Liver (tissue), 9 donors: ENCODE data around the gene GFRA1. TPM values are rescaled to one million over a fixed set of nuclear protein-coding genes. Genes with fewer than 3 reads are reported as not detected.

ENCODE experiments used
- DNase-seq: peaks from one replicate; pipeline ENCODE4 v3.0.0-alpha.2; 2017; ENCODE audit warnings: low spot score
- H3K27ac ChIP-seq, 2 donors: one replicate each; pipeline ENCODE4 v1.7.0; 2013; ENCODE audit warnings: inconsistent platforms in 2 of 2, low read length in 2 of 2, control low read depth in 1 of 2, low read depth in 1 of 2, mild to moderate bottlenecking in 1 of 2
- H3K27me3 ChIP-seq, 4 donors: one replicate each; pipeline versions ENCODE4 v1.6.1 to v1.7.0; 2013; ENCODE audit warnings: low read length in 3 of 4, inconsistent platforms in 1 of 4, mild to moderate bottlenecking in 1 of 4, moderate library complexity in 1 of 4; ENCODE audit not compliant: control insufficient read depth in 4 of 4, insufficient read depth in 4 of 4
- H3K36me3 ChIP-seq, 4 donors: one replicate each; pipeline versions ENCODE4 v1.6.1 to v1.7.0; 2013; ENCODE audit warnings: low read length in 3 of 4, mild to moderate bottlenecking in 3 of 4, low read depth in 1 of 4, moderate library complexity in 1 of 4; ENCODE audit not compliant: control insufficient read depth in 4 of 4, insufficient read depth in 3 of 4
- H3K4me1 ChIP-seq, 4 donors: one replicate each; pipeline versions ENCODE4 v1.6.1 to v1.7.0; 2013; ENCODE audit warnings: low read length in 3 of 4, mild to moderate bottlenecking in 3 of 4, moderate library complexity in 1 of 4; ENCODE audit not compliant: control insufficient read depth in 4 of 4, insufficient read depth in 4 of 4
- H3K4me3 ChIP-seq, 3 donors: one replicate each; pipeline versions ENCODE4 v1.6.1 to v1.7.0; 2013; ENCODE audit warnings: low read length in 3 of 3, control low read depth in 1 of 3, low read depth in 1 of 3, mild to moderate bottlenecking in 1 of 3
- H3K9ac ChIP-seq, 2 donors: one replicate each; pipeline ENCODE4 v1.7.0; 2013; ENCODE audit warnings: low read length in 2 of 2, mild to moderate bottlenecking in 2 of 2, moderate library complexity in 2 of 2, control low read depth in 1 of 2, low read depth in 1 of 2
- H3K9me3 ChIP-seq, 4 donors: one replicate each; pipeline versions ENCODE4 v1.6.1 to v1.7.0; 2013; ENCODE audit warnings: low read length in 3 of 4; ENCODE audit not compliant: control insufficient read depth in 4 of 4
- ATF3 ChIP-seq: IDR thresholded peaks from 2 replicates; pipeline ENCODE4 v1.6.1; 2016; ENCODE audit warnings: antibody characterized with exemption
- CTCF ChIP-seq: fragments of 150-350 bp; IDR thresholded peaks from 2 replicates; pipeline ENCODE4 v1.5.1; 2017; ENCODE audit warnings: improper control_type of control experiment, low read depth, low read length; ENCODE audit not compliant: missing input control
- EGR1 ChIP-seq, 2 donors: IDR thresholded peaks; 2 replicates each; pipeline ENCODE4 v1.6.1; 2016 to 2018; ENCODE audit warnings: antibody characterized with exemption in 2 of 2, low read depth in 2 of 2
- FOXA1 ChIP-seq: IDR thresholded peaks from 2 replicates; pipeline ENCODE4 v1.6.1; 2016; ENCODE audit warnings: antibody characterized with exemption
- FOXA2 ChIP-seq: IDR thresholded peaks from 2 replicates; pipeline ENCODE4 v1.6.1; 2016; ENCODE audit warnings: antibody characterized with exemption
- GABPA ChIP-seq, 2 donors: IDR thresholded peaks in 1 of 2; conservative IDR thresholded peaks in 1 of 2; 2 replicates each; pipeline ENCODE4 v1.6.1; 2016; ENCODE audit warnings: antibody characterized with exemption in 2 of 2, mild to moderate bottlenecking in 1 of 2, moderate library complexity in 1 of 2
- HNF4A ChIP-seq, 2 donors: conservative IDR thresholded peaks; 2 replicates each; pipeline ENCODE4 v1.6.1; 2016; ENCODE audit warnings: antibody characterized with exemption in 2 of 2, mild to moderate bottlenecking in 2 of 2
- HNF4G ChIP-seq: IDR thresholded peaks from 2 replicates; pipeline ENCODE4 v1.6.1; 2016; ENCODE audit warnings: antibody characterized with exemption
- JUND ChIP-seq, 2 donors: IDR thresholded peaks; 2 replicates each; pipeline ENCODE4 v1.6.1; 2016; ENCODE audit warnings: antibody characterized with exemption in 2 of 2
- NR2F2 ChIP-seq: IDR thresholded peaks from 2 replicates; pipeline ENCODE4 v1.6.1; 2016; ENCODE audit warnings: antibody characterized with exemption
- RAD21 ChIP-seq, 2 donors: IDR thresholded peaks; 2 replicates each; pipeline ENCODE4 v1.6.1; 2016; ENCODE audit warnings: antibody characterized with exemption in 2 of 2, mild to moderate bottlenecking in 2 of 2
- RXRA ChIP-seq, 2 donors: IDR thresholded peaks; 2 replicates each; pipeline ENCODE4 v1.6.1; 2017 to 2018; ENCODE audit warnings: antibody characterized with exemption in 2 of 2, mild to moderate bottlenecking in 1 of 2
- SP1 ChIP-seq: IDR thresholded peaks from 2 replicates; pipeline ENCODE4 v1.6.1; 2018; ENCODE audit warnings: antibody characterized with exemption, mild to moderate bottlenecking
- YY1 ChIP-seq: IDR thresholded peaks from 2 replicates; pipeline ENCODE4 v1.6.1; 2016; ENCODE audit warnings: antibody characterized with exemption, mild to moderate bottlenecking
- WGBS: extraction: QIAGEN DNeasy Blood & Tissue Kit; methylation state at CpG from one replicate; pipeline ENCODE4 v1.1.7; 2013; 5-methylcytosine and 5-hydroxymethylcytosine counted together
- polyA plus RNA-seq, 2 donors: library from polyadenylated mRNA; stranded (reverse) in 1 of 2; unstranded in 1 of 2; fragments of 200-250 nt in 1 of 2; fragments of >200 nt in 1 of 2; fragmentation: Nextera tagmentation in 1 of 2; extraction: Ambion mirVana in 1 of 2; gene quantifications; one replicate each; pipeline versions ENCODE4 v1.2.1 to v1.2.3, GENCODE V29; 2013 to 2015
- total RNA-seq, 2 donors: library from RNA; depleted of rRNA; stranded (reverse); fragments of >200 nt; gene quantifications; one replicate each; pipeline ENCODE4 v1.2.3, GENCODE V29; 2014
- TF ChIP-seq, protein P1 (sequence below): IDR thresholded peaks from 2 replicates; pipeline ENCODE4 v1.6.1; 2016; ENCODE audit warnings: antibody characterized with exemption
- TF ChIP-seq, protein P2 (sequence below): IDR thresholded peaks from 2 replicates; pipeline ENCODE4 v1.6.1; 2016; ENCODE audit warnings: antibody characterized with exemption
- TF ChIP-seq, protein P3 (sequence below): IDR thresholded peaks from 2 replicates; pipeline ENCODE4 v1.6.1; 2016; ENCODE audit warnings: antibody characterized with exemption, mild to moderate bottlenecking
- donor health status: healthy.
- donor health status: healthy.
- donor health status: healthy.
- donor health status: healthy.
- donor health status: healthy.

The GFRA1 gene
- total and polyA plus RNA-seq, 4 donors = 14.2 to 53.6 (median 17.8) TPM

GRCh38 chr10:116194061-116194460 is 78.9 kb downstream of the GFRA1 start (continued):
- TF ChIP-seq CTCF (no peak), GABPA (IDR thresholded peaks at IDR 0.05 in 1 of 2, conservative IDR thresholded peaks at IDR 0.05 in 1 of 2) (no peak), HNF4G (peak; percentile 5), FOXA1 (no peak)

DNA sequence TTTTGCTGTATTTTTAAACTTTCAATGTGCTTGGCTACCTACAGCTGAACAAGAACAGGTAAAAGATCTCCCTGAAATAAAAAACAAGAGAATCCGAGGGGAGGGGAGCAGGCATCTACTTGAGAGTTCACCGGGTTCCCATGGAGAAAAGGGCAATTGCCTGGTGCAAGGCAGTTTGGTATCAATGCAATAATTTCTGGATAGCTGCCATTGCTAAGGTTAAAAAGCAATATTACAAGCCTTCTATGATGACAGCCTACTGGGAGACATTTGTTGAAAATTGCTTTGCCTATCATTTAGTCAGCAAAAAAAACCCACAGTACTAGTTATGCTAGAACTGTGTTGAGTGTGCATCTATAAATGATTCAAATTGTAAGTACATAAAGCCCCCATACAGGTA is 82.1 kb downstream of the GFRA1 start:
- 33% methylated on average over 2 of the region's 2 CpGs for WGBS
- H3K27ac ChIP-seq = peak overlapping the region; percentile 5 to 51
- no peak overlapping the region for H3K4me3 ChIP-seq
- no peak overlapping the region for H3K9ac ChIP-seq
- no peak for DNase-seq
- no peaks in the 10 kb centered on the region for H3K36me3 ChIP-seq
- H3K4me1 ChIP-seq = peaks cover 2 to 39% (median 29%) of the 10 kb centered on the region in 4 donors
- no peak for TF ChIP-seq EGR1 (IDR thresholded peaks at IDR 0.05; ENCODE audit: low read depth in 2 of 2)
- TF ChIP-seq JUND (IDR thresholded peaks at IDR 0.05) = peak; percentile 53 to 54
- peak; percentile 63 for TF ChIP-seq YY1
- no peak for TF ChIP-seq HNF4G
- TF ChIP-seq NR2F2 = no peak
- TF ChIP-seq, protein P1, sequence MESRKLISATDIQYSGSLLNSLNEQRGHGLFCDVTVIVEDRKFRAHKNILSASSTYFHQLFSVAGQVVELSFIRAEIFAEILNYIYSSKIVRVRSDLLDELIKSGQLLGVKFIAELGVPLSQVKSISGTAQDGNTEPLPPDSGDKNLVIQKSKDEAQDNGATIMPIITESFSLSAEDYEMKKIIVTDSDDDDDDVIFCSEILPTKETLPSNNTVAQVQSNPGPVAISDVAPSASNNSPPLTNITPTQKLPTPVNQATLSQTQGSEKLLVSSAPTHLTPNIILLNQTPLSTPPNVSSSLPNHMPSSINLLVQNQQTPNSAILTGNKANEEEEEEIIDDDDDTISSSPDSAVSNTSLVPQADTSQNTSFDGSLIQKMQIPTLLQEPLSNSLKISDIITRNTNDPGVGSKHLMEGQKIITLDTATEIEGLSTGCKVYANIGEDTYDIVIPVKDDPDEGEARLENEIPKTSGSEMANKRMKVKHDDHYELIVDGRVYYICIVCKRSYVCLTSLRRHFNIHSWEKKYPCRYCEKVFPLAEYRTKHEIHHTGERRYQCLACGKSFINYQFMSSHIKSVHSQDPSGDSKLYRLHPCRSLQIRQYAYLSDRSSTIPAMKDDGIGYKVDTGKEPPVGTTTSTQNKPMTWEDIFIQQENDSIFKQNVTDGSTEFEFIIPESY = peak; percentile 36
- peak; percentile 76 to 85 for TF ChIP-seq RXRA (IDR thresholded peaks at IDR 0.05)
- TF ChIP-seq, protein P2, sequence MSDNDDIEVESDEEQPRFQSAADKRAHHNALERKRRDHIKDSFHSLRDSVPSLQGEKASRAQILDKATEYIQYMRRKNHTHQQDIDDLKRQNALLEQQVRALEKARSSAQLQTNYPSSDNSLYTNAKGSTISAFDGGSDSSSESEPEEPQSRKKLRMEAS = no peak
- TF ChIP-seq, protein P3, sequence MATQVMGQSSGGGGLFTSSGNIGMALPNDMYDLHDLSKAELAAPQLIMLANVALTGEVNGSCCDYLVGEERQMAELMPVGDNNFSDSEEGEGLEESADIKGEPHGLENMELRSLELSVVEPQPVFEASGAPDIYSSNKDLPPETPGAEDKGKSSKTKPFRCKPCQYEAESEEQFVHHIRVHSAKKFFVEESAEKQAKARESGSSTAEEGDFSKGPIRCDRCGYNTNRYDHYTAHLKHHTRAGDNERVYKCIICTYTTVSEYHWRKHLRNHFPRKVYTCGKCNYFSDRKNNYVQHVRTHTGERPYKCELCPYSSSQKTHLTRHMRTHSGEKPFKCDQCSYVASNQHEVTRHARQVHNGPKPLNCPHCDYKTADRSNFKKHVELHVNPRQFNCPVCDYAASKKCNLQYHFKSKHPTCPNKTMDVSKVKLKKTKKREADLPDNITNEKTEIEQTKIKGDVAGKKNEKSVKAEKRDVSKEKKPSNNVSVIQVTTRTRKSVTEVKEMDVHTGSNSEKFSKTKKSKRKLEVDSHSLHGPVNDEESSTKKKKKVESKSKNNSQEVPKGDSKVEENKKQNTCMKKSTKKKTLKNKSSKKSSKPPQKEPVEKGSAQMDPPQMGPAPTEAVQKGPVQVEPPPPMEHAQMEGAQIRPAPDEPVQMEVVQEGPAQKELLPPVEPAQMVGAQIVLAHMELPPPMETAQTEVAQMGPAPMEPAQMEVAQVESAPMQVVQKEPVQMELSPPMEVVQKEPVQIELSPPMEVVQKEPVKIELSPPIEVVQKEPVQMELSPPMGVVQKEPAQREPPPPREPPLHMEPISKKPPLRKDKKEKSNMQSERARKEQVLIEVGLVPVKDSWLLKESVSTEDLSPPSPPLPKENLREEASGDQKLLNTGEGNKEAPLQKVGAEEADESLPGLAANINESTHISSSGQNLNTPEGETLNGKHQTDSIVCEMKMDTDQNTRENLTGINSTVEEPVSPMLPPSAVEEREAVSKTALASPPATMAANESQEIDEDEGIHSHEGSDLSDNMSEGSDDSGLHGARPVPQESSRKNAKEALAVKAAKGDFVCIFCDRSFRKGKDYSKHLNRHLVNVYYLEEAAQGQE = peak; percentile 27
- peak; percentile 21 to 54 for TF ChIP-seq RAD21 (IDR thresholded peaks at IDR 0.05)
- TF ChIP-seq FOXA1 = no peak
- TF ChIP-seq HNF4A (conservative IDR thresholded peaks at IDR 0.05) = peak; percentile 64 to 65
- peak; percentile 64 for TF ChIP-seq ATF3
- TF ChIP-seq SP1 = peak; percentile 48
- peak; percentile 11 for TF ChIP-seq FOXA2
- no peak for TF ChIP-seq CTCF
- no peak for TF ChIP-seq GABPA (IDR thresholded peaks at IDR 0.05 in 1 of 2, conservative IDR thresholded peaks at IDR 0.05 in 1 of 2)
- H3K9me3 ChIP-seq = peaks cover 0 to 3% (median 0%) of the 10 kb centered on the region in 4 donors
- no peaks in the 10 kb centered on the region for H3K27me3 ChIP-seq
